T-helper 2 cell treated with Interferon-gamma antibody and Interleukin-4, amounts not matched to agents 5 μg/mL and 100 μg/mL, for 36 hours (primary cell): ENCODE results near the gene EOMES.

Source experiments
- DNase-seq: peaks from one replicate; pipeline ENCODE4 v3.0.0; 2021; ENCODE audit warnings: low spot score
- H3K27ac Mint-ChIP-seq: one replicate; pipeline ENCODE4 v1.8.0; 2021; ENCODE audit warnings: mild to moderate bottlenecking, mixed read lengths
- H3K27me3 Mint-ChIP-seq: one replicate; pipeline ENCODE4 v1.8.0; 2021; ENCODE audit warnings: low read depth, mixed read lengths
- H3K36me3 Mint-ChIP-seq: one replicate; pipeline ENCODE4 v1.8.0; 2021; ENCODE audit warnings: low read depth, mixed read lengths
- H3K4me1 Mint-ChIP-seq: one replicate; pipeline ENCODE4 v1.8.0; 2021; ENCODE audit warnings: low read depth, mixed read lengths
- H3K4me3 Mint-ChIP-seq: one replicate; pipeline ENCODE4 v1.8.0; 2022; ENCODE audit warnings: mild to moderate bottlenecking, moderate library complexity, mixed read lengths
- H3K9me3 Mint-ChIP-seq: one replicate; pipeline ENCODE4 v1.8.0; 2021; ENCODE audit warnings: mixed read lengths

EOMES gene

GRCh38 chr3:27728195-27729087, 6.3 kb upstream of the EOMES start:
- H3K27ac Mint-ChIP-seq: no peak overlapping the region

GRCh38 chr3:27726240-27726639, 4.1 kb upstream of the EOMES start:
- Mint-ChIP-seq H3K9me3 (no peaks in the 10 kb centered on the region), H3K36me3 (no peaks in the 10 kb centered on the region), H3K27ac (no peak overlapping the region), H3K27me3 (peaks cover 87% of the 10 kb centered on the region), H3K4me3 (no peak overlapping the region), H3K4me1 (peaks cover 45% of the 10 kb centered on the region)
- DNase-seq: no peak

More at GRCh38 chr3:27728195-27729087, 6.3 kb upstream of the EOMES start:
- no peak for DNase-seq
- H3K36me3 Mint-ChIP-seq: no peaks in the 10 kb centered on the region
- peak overlapping the region; percentile 71 for H3K4me3 Mint-ChIP-seq
- H3K4me1 Mint-ChIP-seq: peaks cover 39% of the 10 kb centered on the region
- H3K27me3 Mint-ChIP-seq: peaks cover 88% of the 10 kb centered on the region
- no peaks in the 10 kb centered on the region for H3K9me3 Mint-ChIP-seq

- Mint-ChIP-seq H3K27me3 (peaks cover 86% of the 10 kb centered on the region), H3K4me1 (peaks cover 38% of the 10 kb centered on the region), H3K27ac (no peak overlapping the region)
Measured at GRCh38 chr3:27724459-27725197, 2.5 kb upstream of the EOMES start.

DNA sequence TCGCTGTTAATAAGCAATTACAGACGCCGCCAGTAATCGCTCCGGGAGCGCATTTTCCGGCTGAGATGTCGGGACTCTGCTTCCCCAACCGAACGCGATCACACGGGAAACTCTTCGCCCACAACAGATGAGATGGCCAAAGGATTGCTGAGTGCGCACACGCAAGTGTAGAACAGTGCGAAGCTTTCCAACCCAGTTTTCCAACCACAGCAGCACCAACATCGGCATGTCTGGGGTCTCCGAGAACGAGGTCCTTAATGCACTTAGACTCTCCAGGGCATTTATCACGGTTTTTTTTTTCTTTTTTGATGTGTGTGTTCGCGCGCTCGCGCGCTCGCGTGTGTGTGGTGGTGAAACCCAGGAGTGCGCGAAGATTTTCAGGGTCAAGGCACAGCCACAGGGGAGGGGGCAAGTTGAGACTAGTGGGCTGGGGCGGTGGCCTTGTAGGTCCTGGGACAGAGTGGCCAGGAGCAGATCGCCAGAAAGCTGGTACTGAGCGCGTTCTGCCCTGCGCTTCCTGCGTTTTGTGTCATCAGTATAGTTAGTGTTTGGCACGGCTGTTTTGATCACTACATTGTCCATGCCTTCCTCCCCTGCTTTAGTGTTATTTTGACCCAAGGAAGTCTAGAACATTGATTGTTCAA, 1.8 kb upstream of the EOMES start:
- Mint-ChIP-seq H3K27me3 (peaks cover 83% of the 10 kb centered on the region), H3K9me3 (no peaks in the 10 kb centered on the region), H3K27ac (no peak overlapping the region), H3K4me1 (peaks cover 31% of the 10 kb centered on the region), H3K4me3 (peak overlapping the region; percentile 84), H3K36me3 (no peaks in the 10 kb centered on the region)
- no peak for DNase-seq

More at GRCh38 chr3:27724459-27725197, 2.5 kb upstream of the EOMES start:
- Mint-ChIP-seq H3K9me3 (no peaks in the 10 kb centered on the region), H3K36me3 (no peaks in the 10 kb centered on the region), H3K4me3 (peak overlapping the region; percentile 84)
- no peak for DNase-seq

DNA sequence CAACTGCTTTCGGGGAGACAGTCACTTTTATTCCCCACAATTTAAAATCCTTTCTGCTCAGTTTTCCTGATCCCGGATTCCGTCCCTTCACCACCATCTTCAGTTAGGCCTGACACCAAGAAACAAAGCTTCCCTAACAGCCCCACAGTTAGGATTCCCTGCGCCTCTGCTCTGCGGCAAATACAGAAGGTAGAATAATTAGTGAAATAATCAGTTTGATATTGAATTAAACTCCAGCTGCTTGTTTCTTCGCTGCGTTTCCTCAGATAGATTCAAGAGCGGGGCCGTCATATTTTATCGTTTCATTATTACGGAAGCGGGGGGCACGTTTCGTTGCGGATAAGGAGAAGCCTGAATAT, 1.3 kb upstream of the EOMES start:
- H3K4me1 Mint-ChIP-seq: peaks cover 26% of the 10 kb centered on the region
- H3K9me3 Mint-ChIP-seq: no peaks in the 10 kb centered on the region
- no peak for DNase-seq
- H3K4me3 Mint-ChIP-seq: peak overlapping the region; percentile 84
- H3K27ac Mint-ChIP-seq: no peak overlapping the region
- peaks cover 2% of the 10 kb centered on the region for H3K36me3 Mint-ChIP-seq
- H3K27me3 Mint-ChIP-seq: peaks cover 81% of the 10 kb centered on the region

DNA sequence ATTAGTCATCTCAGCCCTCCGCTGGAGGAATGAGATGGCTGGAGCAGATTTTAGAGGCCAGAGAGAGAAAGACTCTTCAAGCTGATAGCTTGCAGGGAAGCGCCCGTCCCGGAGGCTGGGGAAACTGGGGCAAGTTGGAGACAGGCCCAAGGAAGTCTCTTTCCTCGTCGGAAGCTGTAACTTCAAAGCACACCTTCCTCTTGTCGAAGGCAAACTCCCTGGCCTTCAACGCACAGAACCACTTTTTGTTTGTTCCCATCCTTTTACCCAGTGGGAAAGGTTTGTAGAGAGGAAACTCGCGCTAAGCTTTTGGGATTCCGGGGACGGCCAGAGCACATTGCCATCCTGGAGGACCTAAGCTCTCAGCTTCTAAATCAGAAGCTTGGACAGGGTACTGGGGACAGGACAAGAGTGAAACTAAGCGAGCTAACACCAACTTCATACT, 900 bp upstream of the EOMES start:
- peaks cover 3% of the 10 kb centered on the region for H3K36me3 Mint-ChIP-seq
- H3K27me3 Mint-ChIP-seq: peaks cover 80% of the 10 kb centered on the region
- H3K4me1 Mint-ChIP-seq: peaks cover 23% of the 10 kb centered on the region
- no peak for DNase-seq
- H3K4me3 Mint-ChIP-seq: peak overlapping the region; percentile 84
- no peaks in the 10 kb centered on the region for H3K9me3 Mint-ChIP-seq
- no peak overlapping the region for H3K27ac Mint-ChIP-seq

- peaks cover 22% of the 10 kb centered on the region for H3K4me1 Mint-ChIP-seq
- no peak for DNase-seq
- H3K36me3 Mint-ChIP-seq: peaks cover 8% of the 10 kb centered on the region
- no peak overlapping the region for H3K27ac Mint-ChIP-seq
- no peaks in the 10 kb centered on the region for H3K9me3 Mint-ChIP-seq
- H3K27me3 Mint-ChIP-seq: peaks cover 75% of the 10 kb centered on the region
- peak overlapping the region; percentile 81 for H3K4me3 Mint-ChIP-seq
Measured at GRCh38 chr3:27720899-27721716, 1.0 kb downstream of the EOMES start.

DNA sequence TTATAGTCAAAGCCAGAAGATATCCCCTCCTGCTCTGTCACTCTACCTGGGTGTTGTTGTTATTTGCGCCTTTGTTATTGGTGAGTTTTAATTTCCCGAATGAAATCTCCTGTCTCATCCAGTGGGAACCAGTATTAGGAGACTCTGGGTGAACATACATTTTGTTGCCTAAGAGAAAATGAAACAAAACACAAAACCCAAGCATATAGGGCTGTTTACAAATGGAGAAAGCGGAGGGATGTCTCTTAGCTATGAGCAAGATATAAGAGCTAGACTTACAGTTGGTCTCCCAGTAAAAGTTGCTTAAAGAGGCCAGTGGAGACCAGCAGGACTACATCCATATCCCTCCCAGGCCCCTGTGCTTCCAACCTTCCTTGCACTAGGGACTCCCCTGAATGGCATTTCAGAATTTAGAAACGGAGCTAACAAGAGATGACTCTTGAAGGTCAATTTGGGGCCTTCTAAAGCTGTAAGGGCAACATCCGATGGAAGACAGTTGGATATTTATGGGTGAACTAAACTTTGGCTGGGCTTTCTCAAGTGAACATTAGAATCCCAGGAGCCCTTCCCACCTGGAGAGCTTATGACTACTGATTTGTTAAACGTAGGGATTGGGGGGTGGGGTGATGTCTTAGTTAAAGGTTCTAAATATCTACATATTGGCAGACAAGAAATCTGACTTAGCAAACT, 2.7 kb downstream of the EOMES start:
- H3K27me3 Mint-ChIP-seq: peaks cover 73% of the 10 kb centered on the region
- no peak overlapping the region for H3K27ac Mint-ChIP-seq
- H3K4me3 Mint-ChIP-seq: peak overlapping the region; percentile 37
- no peak for DNase-seq
- H3K9me3 Mint-ChIP-seq: no peaks in the 10 kb centered on the region
- H3K36me3 Mint-ChIP-seq: peaks cover 11% of the 10 kb centered on the region
- H3K4me1 Mint-ChIP-seq: peaks cover 29% of the 10 kb centered on the region

DNA sequence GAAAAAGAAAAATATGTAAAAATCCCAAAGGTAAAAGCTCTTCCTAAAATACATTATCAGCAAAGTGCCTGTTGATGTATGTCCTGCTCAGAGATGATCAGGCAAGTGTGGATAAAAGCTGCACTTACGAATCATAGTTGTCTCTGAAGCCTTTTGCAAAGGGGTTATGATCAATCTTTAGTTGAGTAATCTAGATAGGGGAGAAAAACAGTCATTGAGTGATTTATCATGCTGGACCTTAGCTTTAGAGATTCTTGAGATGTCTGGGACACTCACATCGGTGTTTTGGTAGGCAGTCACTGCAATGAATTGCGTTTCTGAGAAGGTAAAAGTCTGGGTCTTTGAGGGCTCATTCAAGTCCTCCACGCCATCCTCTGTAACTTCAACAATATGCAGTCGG, 3.7 kb downstream of the EOMES start:
- H3K9me3 Mint-ChIP-seq: no peaks in the 10 kb centered on the region
- no peak for DNase-seq
- H3K4me3 Mint-ChIP-seq: no peak overlapping the region
- no peak overlapping the region for H3K27ac Mint-ChIP-seq
- H3K27me3 Mint-ChIP-seq: peaks cover 73% of the 10 kb centered on the region
- peaks cover 30% of the 10 kb centered on the region for H3K4me1 Mint-ChIP-seq
- H3K36me3 Mint-ChIP-seq: peaks cover 14% of the 10 kb centered on the region

DNA sequence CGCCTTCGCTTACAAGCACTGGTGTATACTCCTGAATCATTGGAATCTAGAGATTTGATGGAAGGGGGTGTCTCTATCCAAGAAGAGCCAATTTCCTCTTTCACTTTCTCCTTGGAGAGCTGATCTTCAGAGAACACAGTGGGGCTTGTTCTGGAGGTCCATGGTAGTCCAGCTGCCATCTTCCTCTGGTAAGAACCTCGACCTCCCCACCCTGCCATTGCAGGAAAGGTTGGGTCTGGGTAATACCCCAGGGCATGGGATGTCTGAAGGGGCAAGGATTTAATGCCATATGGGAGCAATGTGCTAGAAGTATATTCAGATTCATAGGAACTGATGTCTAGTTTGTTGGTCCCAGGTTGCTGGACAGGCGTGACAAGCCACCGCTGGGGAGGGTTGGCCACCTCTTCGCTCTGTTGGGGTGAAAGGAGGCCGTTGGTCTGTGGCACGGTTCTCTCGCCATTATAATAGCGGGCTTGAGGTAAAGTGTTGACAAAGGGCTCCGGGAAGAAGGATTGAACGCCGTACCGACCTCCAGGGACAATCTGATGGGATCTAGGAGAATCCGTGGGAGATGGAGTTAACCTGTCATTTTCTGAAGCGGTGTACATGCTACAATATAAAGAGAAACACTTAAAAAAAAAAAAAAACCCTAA, 4.8 kb downstream of the EOMES start:
- Mint-ChIP-seq H3K4me3 (no peak overlapping the region), H3K36me3 (peaks cover 14% of the 10 kb centered on the region), H3K9me3 (no peaks in the 10 kb centered on the region), H3K27ac (no peak overlapping the region), H3K27me3 (peaks cover 74% of the 10 kb centered on the region), H3K4me1 (peaks cover 32% of the 10 kb centered on the region)
- no peak for DNase-seq

DNA sequence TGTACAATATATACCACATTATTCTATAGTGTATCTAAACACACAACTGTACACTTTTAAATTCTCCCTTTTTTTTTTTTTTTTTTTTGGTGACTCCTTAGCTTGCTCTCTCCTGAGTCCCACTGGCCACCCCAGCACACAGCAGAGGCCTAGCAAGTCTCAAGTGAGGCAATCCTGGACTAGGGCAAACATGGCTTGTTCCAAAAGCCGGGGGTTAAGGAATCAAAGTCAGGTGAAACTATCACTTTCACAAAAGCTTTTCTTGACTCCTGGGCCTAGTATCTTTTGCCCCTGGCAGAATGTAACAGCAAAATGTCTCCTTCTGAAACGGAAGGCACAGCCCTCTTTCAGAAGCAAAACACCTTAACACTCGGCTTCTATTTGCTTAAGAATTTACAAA, 5.8 kb downstream of the EOMES start:
- H3K4me3 Mint-ChIP-seq: no peak overlapping the region
- no peaks in the 10 kb centered on the region for H3K9me3 Mint-ChIP-seq
- H3K36me3 Mint-ChIP-seq: peaks cover 14% of the 10 kb centered on the region
- DNase-seq: no peak
- H3K27ac Mint-ChIP-seq: no peak overlapping the region
- peaks cover 77% of the 10 kb centered on the region for H3K27me3 Mint-ChIP-seq
- H3K4me1 Mint-ChIP-seq: peaks cover 36% of the 10 kb centered on the region

DNA sequence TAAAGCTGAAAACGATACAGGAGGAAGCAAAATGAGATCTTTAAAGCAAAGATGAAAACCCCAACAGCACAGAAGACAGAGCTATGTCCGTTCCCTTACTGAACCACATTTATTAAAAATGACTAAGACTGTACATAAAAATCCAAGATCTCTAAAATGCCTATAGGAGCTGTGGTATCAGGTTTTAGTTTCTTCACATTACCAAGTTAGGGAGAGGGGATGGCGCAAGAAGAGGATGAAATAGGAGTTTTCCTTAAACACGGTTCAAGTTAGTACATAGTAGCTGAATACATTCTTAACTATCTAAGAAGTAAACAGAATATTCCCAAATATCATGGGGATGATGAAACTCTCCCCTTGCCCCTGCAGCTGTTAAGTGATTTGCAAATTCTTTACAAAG, 6.3 kb downstream of the EOMES start:
- peaks cover 33% of the 10 kb centered on the region for H3K4me1 Mint-ChIP-seq
- H3K4me3 Mint-ChIP-seq: no peak overlapping the region
- peaks cover 74% of the 10 kb centered on the region for H3K27me3 Mint-ChIP-seq
- H3K27ac Mint-ChIP-seq: no peak overlapping the region
- no peaks in the 10 kb centered on the region for H3K9me3 Mint-ChIP-seq
- DNase-seq: no peak
- peaks cover 14% of the 10 kb centered on the region for H3K36me3 Mint-ChIP-seq
